HepG2 (cell line): ENCODE data around the gene NTM.

Source experiments
- CTCF ChIP-seq: sonication (generic); formaldehyde crosslinking; IDR thresholded peaks from 2 replicates; pipeline ENCODE4 v1.5.0; 2020; ENCODE audit warnings: mild to moderate bottlenecking, missing genetic modification reagents, moderate library complexity
- FOXK1 ChIP-seq: sonication (generic); formaldehyde crosslinking; IDR thresholded peaks from 2 replicates; pipeline ENCODE4 v1.4.0; 2020; ENCODE audit warnings: low read depth, missing genetic modification reagents, borderline replicate concordance
- KLF11 ChIP-seq: IDR thresholded peaks from 2 replicates; pipeline ENCODE4 v1.6.1; 2016; ENCODE audit warnings: missing compliant biosample characterization
- MTA1 ChIP-seq: sonication (generic); formaldehyde crosslinking; IDR thresholded peaks from 2 replicates; pipeline ENCODE4 v1.4.0; 2020; ENCODE audit warnings: missing genetic modification reagents, mild to moderate bottlenecking, borderline replicate concordance
- POLR2AphosphoS5 ChIP-seq: IDR thresholded peaks from 2 replicates; pipeline ENCODE4 v1.6.1; 2012; ENCODE audit warnings: low read depth, low read length
- ZNF253 ChIP-seq: sonication (generic); formaldehyde crosslinking; IDR thresholded peaks from 2 replicates; pipeline ENCODE4 v1.8.0; 2022; ENCODE audit warnings: mild to moderate bottlenecking, missing genetic modification reagents, borderline replicate concordance
- ZNF318 ChIP-seq: sonication (generic); formaldehyde crosslinking; IDR thresholded peaks from 2 replicates; pipeline ENCODE4 v1.4.0; 2020; ENCODE audit warnings: mild to moderate bottlenecking, missing genetic modification reagents
- ZNF660 ChIP-seq: sonication (generic); formaldehyde crosslinking; IDR thresholded peaks from 2 replicates; pipeline ENCODE4 v1.5.1; 2020; ENCODE audit warnings: mild to moderate bottlenecking, low read depth, missing genetic modification reagents, borderline replicate concordance

- TF ChIP-seq CTCF (CRISPR knock-in tag) (no peak), MTA1 (CRISPR knock-in tag) (no peak), ZNF253 (CRISPR knock-in tag) (no peak), FOXK1 (CRISPR knock-in tag) (no peak), ZNF318 (CRISPR knock-in tag) (no peak), POLR2AphosphoS5 (no peak), KLF11 (CRISPR knock-in tag) (no peak), ZNF660 (CRISPR knock-in tag) (no peak)
Observed at GRCh38 chr11:132187386-132187785, 817.0 kb downstream of the NTM start.
